Umbilical cord (tissue), 2 donors: ENCODE measurements around the gene REEP5. TPM values are rescaled to one million over a fixed set of nuclear protein-coding genes. Genes with fewer than 3 reads are reported as not detected.

Source experiments
- DNase-seq: peaks from one replicate; pipeline ENCODE4 v3.0.0-alpha.2; 2015; ENCODE audit warnings: low spot score
- total RNA-seq: library from RNA; depleted of rRNA; stranded (reverse); fragments of >200 nt; gene quantifications from one replicate; pipeline ENCODE4 v1.2.3, GENCODE V29; 2014; ENCODE audit warnings: low replicate concordance; ENCODE audit not compliant: insufficient read depth

The REEP5 gene
- total RNA-seq, 1 donor from 2014 or later: 28.4 TPM

GRCh38 chr5:112844489-112844888 is 77.5 kb downstream of the REEP5 start:
- DNase-seq: no peak

- no peak for DNase-seq
Observed at GRCh38 chr5:112833971-112834370, 88.1 kb downstream of the REEP5 start.

- no peak for DNase-seq
Observed at GRCh38 chr5:112830378-112830777, 91.6 kb downstream of the REEP5 start.

Other genes with a start within 250 kb of the REEP5 start
- gene APC, start 184.3 kb downstream of the REEP5 start, total RNA-seq: 41.9 TPM
- gene SRP19, start 60.9 kb downstream of the REEP5 start, total RNA-seq: 47.7 TPM
- 96.8 TPM for gene DCP2, start 54.6 kb upstream of the REEP5 start, total RNA-seq